NCI-H1694 (cell line): ENCODE data around the gene SDR9C7.
"Not testable (repeated sequence)": the region's sequence is repeated elsewhere in the genome, so short reads cannot be mapped to it uniquely, and the experiment has no call there.

Source experiments
- DNase-seq: peaks from one replicate; lab custom pipeline; 2025; lab: John Stamatoyannopoulos, UW

SDR9C7 gene

DNA sequence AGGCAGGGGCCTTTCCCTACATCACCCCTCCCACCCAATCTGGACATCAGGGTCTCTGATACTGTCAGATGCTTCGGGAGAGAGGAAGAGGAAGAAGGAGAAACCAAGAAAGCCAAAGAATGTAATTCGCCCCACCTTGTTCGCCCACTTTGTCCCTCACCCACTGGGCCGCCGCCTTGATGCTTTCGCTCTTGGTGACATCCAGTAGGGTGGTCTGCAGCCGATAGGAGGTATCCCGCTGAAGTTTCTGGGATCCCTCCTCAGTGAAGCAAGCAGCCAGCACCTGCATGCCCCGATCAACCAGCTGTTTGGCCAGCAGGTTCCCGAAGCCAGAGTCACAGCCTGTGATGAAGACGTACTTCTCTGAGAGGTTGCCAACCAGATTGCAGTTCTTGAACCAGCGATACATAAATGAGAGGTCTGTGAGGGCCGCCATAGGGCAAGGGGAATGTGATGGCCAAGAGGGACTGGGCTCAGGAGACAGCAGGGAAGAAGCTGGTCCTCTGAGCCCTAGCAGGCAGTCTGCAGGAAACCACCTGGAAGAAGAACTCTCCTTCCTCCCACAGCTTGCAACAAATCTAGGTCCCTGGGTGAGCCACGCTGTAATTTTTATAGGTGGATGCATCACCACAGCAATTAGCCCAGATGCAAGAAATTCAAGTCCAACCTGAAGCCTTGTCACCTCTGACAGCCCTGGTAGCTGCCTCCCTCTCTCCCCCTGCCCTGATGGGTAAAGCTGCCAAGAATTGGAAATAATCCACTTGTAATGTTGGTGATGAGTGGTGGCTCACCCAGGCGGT lies at the start of gene SDR9C7:
Gene SDR9C7, minus strand, starts transcription at position 583 of the 800 bp plus-strand sequence. Its CDS starts 147 bp downstream, at position 436.
- no peak for DNase-seq

DNA sequence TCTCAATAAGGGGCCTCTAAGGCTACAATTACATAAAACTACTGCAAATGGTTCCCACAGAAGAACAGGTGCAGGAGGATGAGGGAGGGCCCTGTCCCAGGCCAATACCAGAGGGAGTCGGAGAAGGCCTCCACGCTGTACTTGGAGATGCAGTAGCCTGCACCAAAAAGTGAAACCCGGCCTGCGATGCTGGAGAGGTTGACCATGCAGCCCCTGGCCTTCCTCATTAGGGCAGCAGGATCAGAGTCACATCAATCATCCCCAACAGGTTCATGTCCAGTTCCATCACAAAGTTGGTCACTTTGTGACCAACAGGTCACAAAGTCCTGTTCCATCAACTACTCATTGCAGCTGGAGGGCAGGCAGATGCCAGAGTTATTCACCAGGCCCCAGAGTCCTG lies 49.2 kb upstream of the SDR9C7 start:
- no peak for DNase-seq

DNA sequence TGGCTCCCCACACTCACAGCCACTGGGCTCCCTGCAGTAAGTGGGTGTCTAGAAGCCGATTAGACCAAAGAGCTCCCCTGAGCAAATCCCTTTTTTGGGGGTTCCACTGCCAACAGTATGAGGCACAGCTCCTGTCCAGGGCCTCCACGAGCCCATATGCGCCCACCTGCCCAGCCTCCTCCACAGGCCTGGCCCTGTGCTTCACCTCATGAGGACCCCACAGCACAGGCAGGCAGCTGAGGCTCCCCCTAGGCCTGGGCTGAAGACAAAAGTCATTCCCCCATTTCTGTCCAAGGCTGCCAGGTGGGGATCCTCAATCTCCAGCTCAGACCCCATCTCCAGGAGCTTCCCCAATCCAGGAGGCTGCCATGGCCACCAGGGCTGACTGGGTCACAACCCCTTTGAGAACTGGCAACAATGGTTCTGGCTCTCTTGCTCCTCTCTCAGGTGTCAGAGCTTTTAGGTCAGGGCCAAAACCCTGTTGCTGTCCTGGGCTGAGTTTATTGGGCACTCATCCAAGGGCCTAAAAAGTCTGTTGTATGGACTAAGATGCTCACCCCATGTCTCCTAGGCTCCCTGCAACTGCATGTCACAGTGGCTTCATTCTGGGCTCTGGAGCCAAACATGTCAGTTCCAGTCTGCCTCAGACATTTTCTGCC lies 48.5 kb upstream of the SDR9C7 start:
- DNase-seq: not testable (repeated sequence)

DNA sequence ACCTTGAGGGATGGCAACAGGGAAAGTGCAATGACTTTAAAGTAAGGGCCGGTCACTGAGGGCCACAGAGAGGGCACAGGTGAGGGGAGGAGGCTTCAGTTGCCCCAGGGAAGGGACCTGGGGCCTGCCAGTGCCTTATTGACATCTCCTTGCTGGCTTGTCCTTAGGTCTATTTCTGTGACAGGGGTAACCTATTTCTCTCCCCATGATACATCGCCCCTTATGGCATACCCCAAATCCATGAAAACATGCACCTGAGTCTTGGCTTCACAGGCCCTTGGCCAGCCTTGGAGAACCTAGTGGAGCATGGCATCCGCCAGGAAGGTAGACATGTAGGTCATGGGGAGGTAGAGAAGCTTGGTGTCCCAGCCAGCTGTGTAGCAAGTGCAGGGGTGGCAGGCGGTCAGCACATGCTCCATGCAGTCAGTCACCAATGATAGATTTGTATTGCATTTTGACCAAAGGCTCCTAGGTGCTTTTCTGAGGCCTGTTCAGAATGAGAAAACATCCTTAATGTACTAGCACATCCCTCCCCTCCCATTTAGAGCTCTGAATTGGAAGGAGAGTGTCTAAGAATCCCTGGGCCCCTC lies 46.8 kb upstream of the SDR9C7 start:
- no peak for DNase-seq

DNA sequence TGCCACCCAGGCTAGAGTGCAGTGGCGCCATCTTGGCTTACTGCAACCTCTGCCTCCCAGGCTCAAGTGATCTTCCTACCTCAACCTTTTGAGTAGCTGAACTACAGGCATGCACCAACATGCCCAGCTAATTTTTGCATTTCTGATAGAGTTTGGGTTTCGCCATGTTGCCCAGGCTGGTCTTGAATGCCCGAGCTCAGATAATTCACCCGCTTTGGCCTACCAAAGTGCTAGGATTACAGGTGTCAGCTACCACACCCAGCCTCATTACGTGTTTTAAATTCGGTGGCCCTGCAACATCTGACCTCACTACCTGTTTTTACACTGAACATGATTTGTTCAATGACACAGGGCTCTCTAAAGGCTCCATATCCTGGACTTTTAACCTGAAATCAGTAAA lies 46.1 kb upstream of the SDR9C7 start:
- DNase-seq: no peak

DNA sequence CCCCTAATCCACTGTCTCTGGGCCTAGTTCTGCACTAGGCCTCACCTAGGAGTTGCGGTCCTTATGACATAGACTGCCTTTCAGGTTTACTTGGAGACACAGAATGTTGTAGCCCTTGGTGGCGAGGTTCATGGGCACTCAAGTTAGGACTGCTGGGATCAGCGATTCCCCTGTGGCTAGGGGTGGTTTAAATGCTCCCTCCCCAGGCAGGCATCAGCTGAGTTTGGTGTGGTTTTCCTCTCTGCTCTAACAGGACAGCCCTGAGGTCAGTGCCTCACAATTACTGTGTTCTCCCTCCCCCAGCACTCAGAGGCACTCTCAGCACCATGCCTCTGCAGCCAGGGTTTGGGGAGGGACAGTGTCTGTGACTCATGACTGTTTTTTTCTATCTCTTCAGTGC lies 45.4 kb upstream of the SDR9C7 start:
- no peak for DNase-seq

DNA sequence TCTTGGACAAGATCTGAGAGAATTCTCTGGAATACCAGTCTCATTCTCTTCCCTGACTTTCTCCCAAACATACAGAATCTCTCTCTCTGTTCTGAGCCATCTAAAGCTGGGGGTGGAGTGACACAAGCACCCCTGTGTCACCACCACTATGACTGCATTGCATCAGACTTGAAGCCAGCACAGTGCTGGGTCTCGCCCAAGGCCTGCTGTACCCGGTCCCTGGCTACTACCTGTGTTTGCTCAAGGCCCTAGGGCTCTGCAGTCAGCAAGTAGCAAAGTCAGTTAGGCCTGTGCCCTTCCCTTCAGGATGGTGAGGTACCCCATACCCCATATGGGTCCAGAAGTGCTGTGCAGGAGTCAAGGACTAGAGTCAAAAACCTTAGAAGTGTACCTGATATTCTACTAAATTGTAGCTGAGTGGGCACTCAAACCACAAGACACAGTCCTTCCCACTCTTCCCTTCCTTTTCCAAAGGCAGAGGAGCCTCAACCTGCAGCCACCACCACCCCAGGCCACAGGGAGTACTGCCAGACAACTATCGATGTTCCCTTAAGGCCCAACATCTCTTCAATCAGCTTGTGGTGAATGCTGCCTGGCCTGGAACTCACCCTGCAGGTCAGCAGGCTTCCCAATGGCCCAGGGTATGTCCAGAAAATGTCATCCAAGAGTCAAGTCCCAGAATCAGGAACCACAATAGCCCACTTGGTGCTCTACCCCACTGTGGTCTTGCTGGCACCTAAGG lies 44.4 kb upstream of the SDR9C7 start:
- DNase-seq: no peak

DNA sequence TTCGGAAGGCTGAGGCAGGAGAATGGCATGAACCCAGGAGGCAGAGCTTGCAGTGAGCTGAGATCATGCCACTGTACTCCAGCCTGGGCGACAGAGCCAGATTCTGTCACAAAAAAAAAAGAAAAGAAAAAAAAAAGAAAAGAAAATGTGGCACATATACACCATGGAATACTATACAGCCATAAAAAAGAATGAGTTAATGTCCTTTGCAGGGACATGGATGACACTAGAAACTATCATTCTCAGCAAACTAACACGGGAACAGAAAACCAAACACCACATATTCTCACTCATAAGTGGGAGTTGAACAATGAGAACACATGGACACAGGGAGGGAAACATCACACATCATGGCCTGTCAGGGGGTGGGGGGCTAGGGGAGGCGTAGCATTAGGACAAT lies 43.2 kb upstream of the SDR9C7 start:
- DNase-seq: not testable (repeated sequence)

DNA sequence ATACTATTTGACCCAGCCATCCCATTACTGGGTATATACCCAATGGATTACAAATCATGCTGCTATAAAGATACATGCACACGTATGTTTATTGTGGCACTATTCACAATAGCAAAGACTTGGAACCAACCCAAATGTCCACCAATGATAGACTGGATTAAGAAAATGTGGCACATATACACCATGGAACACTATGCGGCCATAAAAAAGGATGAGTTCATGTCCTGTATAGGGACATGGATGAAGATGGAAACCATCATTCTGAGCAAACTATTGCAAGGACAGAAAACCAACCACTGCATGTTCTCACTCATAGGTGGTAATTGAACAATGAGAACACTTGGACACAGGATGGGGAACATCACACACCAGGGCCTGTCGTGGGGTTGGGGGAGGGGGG lies 40.0 kb upstream of the SDR9C7 start:
- DNase-seq: not testable (repeated sequence)

DNA sequence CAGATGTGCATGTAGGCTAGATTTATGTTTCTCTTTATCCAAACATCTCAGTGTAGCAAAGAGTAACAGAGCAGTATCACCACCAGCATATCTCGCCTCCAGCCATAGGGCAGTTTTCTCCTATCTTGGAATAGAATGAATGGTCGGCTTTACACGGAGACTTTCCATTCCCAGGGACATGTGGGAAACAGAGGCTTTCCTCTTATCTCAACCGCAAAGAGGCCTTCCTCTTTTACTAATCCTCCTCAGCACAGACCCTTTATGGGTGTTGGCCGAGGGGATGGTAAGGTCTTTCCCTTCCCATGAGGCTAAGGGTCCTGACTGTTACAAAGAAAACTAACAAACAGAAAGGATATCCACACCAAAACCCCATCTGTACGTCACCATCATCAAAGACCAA lies 34.7 kb upstream of the SDR9C7 start:
- DNase-seq: not testable (repeated sequence)

DNA sequence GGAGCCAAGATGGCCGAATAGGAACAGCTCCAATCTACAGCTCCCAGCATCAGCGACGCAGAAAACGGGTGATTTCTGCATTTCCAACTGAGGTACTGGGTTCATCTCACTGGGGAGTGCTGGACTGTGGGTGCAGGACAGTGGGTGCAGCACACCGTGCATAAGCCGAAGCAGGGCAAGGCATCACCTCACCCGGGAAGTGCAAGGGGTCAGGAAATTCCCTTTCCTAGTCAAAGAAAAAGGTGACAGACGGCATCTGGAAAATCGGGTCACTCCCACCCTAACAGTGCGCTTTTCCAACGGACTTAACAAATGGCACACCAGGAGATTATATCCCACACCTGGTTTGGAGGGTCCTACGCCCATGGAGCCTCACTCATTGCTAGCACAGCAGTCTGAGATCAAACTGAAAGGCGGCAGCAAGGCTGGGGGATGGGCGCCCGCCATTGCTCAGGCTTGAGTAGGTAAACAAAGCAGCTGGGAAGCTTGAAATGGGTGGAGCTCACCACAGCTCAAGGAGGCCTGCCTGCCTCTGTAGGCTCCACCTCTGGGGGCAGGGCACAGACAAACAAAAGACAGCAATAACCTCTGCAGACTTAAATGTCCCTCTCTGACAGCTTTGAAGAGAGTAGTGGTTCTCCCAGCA lies 31.9 kb upstream of the SDR9C7 start:
- DNase-seq: not testable (repeated sequence)

DNA sequence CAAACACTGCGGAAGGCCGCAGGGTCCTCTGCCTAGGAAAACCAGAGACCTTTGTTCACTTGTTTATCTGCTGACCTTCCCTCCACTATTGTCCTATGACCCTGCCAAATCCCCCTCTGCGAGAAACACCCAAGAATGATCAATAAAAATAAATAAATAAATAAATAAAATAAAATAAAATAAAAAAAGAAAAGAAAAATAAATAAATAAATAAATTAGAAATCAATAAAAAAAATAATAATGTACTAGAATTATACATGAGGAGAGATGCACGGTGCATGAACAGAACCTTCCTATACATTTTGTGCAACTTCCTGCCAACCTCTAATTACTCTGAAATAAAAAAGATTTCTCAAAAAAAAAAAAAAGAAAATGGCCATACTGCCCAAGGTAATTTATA lies 30.9 kb upstream of the SDR9C7 start:
- DNase-seq: not testable (repeated sequence)

DNA sequence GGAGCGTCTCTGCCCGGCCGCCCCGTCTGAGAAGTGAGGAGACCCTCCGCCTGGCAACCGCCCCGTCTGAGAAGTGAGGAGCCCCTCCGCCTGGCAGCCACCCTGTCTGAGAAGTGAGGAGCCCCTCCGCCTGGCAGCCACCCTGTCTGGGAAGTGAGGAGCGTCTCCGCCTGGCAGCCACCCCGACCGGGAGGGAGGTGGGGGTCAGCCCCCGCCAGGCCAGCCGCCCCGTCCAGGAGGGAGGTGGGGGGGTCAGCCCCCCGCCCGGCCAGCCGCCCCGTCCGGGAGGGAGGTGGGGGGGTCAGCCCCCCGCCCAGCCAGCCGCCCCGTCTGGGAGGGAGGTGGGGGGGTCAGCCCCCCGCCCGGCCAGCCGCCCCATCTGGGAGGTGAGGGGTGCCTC lies 29.3 kb upstream of the SDR9C7 start:
- DNase-seq: not testable (repeated sequence)

DNA sequence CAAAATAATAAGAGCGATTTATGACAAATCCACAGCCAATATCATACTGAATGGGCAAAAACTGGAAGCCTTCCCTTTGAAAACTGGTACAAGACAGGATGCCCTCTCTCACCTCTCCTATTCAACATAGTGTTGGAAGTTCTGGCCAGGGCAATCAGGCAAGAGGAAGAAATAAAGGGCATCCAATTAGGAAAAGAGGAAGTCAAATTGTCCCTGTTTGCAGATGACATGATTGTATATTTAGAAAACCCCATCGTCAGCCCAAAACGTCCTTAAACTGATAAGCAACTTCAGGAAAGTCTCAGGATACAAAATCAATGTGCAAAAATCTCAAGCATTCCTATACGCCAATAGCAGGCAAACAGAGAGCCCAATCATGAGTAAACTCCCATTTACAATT lies 28.0 kb upstream of the SDR9C7 start:
- not testable (repeated sequence) for DNase-seq

DNA sequence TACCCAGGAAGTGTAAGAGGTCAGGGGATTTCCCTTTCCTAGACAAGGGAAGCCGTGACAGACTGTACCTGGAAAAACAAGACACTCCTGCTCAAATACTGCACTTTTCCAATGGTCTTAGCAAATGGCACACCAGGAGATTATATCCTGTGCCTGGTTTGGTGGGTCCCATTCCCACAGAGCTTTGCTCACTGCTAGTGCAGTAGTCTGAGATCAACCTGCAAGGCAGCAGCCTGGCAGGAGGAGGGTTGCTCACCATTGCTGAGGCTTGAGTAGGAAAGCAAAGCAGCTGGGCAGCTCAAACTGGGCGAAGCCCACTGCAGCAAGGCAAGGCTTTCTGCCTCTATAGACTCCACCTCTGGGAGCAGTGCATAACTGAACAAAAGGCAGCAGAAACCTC lies 24.2 kb upstream of the SDR9C7 start:
- DNase-seq: no peak

DNA sequence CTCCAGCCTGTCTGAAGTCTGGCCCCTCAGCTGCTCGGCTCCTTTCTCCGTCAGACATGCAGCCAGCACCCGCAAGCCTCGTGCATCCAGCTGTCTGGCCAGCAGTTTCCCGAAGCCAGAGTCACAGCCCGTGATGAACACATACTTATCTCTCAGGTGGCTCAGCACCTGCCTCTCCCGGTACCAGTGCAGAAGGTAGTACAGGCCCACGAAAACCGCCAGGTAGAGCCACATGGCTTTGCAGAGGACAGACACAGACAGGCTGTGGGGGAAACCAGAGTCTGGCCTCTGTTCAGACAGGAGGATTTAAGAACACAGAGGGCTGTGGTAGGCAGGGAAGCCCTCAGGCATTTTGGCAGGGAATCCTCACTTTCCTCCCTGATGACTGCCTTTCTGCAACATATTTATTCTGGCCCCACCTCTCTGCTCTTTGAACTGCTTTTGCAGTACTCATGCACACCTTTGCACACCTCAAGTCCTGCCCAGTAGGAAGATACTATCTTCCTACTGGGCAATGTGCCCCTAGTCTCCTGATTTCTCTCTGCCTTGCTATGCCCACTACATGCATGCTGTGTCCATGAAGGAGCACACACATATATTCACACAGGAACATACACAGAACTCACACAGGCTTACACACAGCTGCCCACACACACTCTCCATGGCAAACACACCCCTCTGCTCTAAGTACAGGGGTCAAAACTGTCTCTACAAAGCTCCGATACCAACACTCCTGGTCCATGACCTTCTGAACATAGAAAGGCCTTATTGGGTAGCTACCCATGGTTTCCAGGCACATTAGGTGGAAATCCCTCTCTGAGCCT lies 23.2 kb upstream of the SDR9C7 start, which contains the start of gene RDH16:
Gene RDH16, minus strand, starts transcription at position 380 of the 824 bp plus-strand sequence. Its CDS starts 146 bp downstream, at position 234.
- DNase-seq: no peak

DNA sequence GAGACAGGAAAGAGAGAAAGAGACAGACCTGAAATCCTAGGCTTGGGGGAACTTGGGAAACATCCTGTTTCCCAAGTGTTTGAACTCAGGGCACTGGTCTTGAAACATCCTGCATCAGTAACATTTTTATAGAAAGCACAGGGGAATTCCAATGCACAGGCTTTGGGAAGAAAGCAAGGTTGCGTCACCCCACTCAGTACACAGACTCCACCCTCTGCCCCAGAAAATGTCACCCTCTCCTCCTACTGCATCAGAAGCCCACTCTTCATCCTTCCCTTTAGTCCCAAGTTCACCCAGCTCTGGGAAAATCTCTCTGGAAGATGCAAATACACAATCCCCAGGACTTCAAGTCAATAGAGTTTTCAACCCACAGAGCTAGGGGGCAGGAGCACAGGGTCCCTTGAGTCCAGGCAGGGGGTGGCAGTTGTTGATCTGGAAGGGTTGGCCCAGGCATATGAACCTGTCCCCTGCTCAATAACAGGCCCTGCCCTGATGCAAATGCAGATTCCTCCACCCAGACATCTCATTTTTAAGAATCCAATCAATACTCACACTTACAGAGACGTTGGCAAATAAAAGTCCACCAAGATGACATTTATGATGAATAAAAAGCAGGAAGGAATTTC lies 21.5 kb upstream of the SDR9C7 start:
- no peak for DNase-seq

DNA sequence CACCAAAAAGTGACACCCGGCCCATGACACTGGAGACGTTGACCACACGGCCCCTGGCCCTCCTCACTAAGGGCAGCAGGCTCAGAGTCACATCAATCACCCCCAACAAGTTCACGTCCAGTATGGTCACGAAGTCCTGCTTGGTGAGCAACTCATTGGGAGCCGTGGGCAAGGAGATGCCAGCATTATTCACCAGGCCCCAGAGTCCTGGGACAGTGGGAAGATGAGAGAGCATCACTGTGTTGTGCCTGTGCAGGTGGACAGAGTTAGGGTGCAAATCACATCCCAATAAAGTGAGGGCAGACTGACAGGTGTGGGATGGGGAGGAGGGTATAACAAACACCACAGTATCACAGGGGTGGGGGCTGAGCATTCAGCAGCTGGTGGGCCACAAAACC lies 20.7 kb upstream of the SDR9C7 start:
- DNase-seq: no peak

DNA sequence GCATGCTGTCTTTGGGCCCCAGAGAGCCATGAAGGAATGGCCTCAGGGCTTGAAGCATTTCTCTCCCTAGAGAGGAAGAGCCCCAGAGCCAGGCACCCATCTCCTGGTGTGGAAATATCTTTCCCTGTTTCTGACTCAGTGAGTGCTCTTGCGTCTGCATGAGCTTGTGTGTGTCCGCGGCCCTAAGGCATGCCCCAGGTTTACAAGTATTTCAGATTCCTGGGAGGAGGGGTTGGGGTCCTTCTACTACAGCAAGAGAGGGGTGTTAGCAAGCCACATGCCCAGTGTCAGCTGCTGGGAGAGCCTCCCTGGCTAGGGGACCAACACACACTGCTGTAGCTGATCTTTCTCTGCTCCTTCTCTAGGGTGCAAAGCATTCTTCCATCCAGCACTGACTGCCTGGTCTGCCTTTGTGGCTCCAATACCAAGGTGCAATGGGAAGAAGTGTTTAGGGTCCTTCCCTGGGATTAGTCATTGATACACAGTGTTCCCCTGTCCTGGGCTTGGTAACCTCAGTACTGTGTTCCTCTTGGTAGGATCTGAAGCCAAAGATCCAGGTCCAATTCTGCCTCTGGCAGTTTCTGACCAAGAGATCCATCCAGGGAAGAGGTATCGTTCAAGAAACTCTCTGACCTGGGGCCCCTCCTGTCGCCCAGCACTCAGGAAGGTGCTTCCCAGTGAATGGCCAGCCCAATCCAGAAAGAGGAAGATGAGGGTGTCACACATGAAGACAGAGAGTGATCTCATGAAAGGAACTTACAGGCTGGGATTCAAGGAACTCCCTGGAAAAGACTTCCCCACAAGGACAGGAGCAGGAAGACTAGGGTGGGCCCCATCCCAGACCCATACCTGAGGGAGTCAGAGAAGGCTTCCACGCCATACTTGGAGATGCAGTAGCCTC lies 20.1 kb upstream of the SDR9C7 start:
- no peak for DNase-seq
